Peyer's patch (tissue), 4 donors: ENCODE results near the gene UGT1A7.
"Not testable (repeated sequence)": the region's sequence is repeated elsewhere in the genome, so short reads cannot be mapped to it uniquely, and the experiment has no call there.

Experiments
- CTCF ChIP-seq, 6 experiments: fragments of 450-650 bp in 4 of 6; fragments of 200-600 bp in 2 of 6; sonication (generic) in 1 of 6; IDR thresholded peaks; one replicate each; pipeline ENCODE4 v1.5.1; 2017 to 2019; ENCODE audit warnings: antibody characterized with exemption in 6 of 6, mild to moderate bottlenecking in 3 of 6, moderate library complexity in 1 of 6
- POLR2A ChIP-seq, 2 donors: fragments of 450-650 bp; IDR thresholded peaks; one replicate each; pipeline ENCODE4 v1.5.1; 2017; ENCODE audit warnings: antibody characterized with exemption in 2 of 2, mild to moderate bottlenecking in 2 of 2, moderate library complexity in 2 of 2

- not testable (repeated sequence) for TF ChIP-seq CTCF, POLR2A (IDR thresholded peaks at IDR 0.05)
Measured at GRCh38 chr2:233750689-233751088, 69.0 kb downstream of the UGT1A7 start.
